Trophoblast cell (in vitro differentiated cells and primary cell): ENCODE measurements around the gene SCLY.

ENCODE experiments used
- DNase-seq, 2 donors: peaks; one replicate each; pipeline ENCODE4 v3.0.0-alpha.2; 2016
- H2AFZ ChIP-seq: 2 replicates; pipeline ENCODE4 v1.6.1; 2013; ENCODE audit warnings: low read length, moderate library complexity, mild to moderate bottlenecking; ENCODE audit not compliant: insufficient read depth, poor library complexity
- H2AK5ac ChIP-seq: 2 replicates; pipeline ENCODE4 v1.6.1; 2013; ENCODE audit warnings: mild to moderate bottlenecking, low read length
- H2BK120ac ChIP-seq: 2 replicates; pipeline ENCODE4 v1.6.1; 2013; ENCODE audit warnings: low read length, mild to moderate bottlenecking, moderate library complexity; ENCODE audit not compliant: insufficient read depth, poor library complexity
- H2BK12ac ChIP-seq: 2 replicates; pipeline ENCODE4 v1.6.1; 2013; ENCODE audit warnings: mild to moderate bottlenecking, low read length, moderate library complexity
- H2BK5ac ChIP-seq: 2 replicates; pipeline ENCODE4 v1.6.1; 2013; ENCODE audit warnings: low read length, low read depth, moderate library complexity, mild to moderate bottlenecking; ENCODE audit not compliant: poor library complexity
- H3K14ac ChIP-seq: 2 replicates; pipeline ENCODE4 v1.6.1; 2013; ENCODE audit warnings: mild to moderate bottlenecking, low read length
- H3K18ac ChIP-seq: 2 replicates; pipeline ENCODE4 v1.6.1; 2013; ENCODE audit warnings: mild to moderate bottlenecking, low read length
- H3K23ac ChIP-seq: 2 replicates; pipeline ENCODE4 v1.6.1; 2013; ENCODE audit warnings: low read length
- H3K27ac ChIP-seq: 2 replicates; pipeline ENCODE4 v1.5.1; 2013; ENCODE audit warnings: low read depth, mild to moderate bottlenecking, inconsistent platforms, low read length, moderate library complexity
- H3K27me3 ChIP-seq: 2 replicates; pipeline ENCODE4 v1.6.1; 2013; ENCODE audit warnings: inconsistent platforms, mild to moderate bottlenecking, low read length, moderate library complexity; ENCODE audit not compliant: insufficient read depth
- H3K36me3 ChIP-seq, 2 experiments: 1 replicate in 1 of 2; 2 replicates in 1 of 2; pipeline ENCODE4 v1.6.1; 2013; ENCODE audit warnings: low read length in 2 of 2, mild to moderate bottlenecking in 2 of 2, moderate library complexity in 1 of 2; ENCODE audit not compliant: insufficient read depth in 2 of 2, control insufficient read depth in 1 of 2
- H3K4ac ChIP-seq: 2 replicates; pipeline ENCODE4 v1.6.1; 2013; ENCODE audit warnings: low read depth, mild to moderate bottlenecking, low read length, moderate library complexity
- H3K4me1 ChIP-seq, 2 experiments: 1 replicate in 1 of 2; 2 replicates in 1 of 2; pipeline ENCODE4 v1.6.1; 2013; ENCODE audit warnings: low read length in 2 of 2, mild to moderate bottlenecking in 2 of 2, moderate library complexity in 1 of 2; ENCODE audit not compliant: insufficient read depth in 2 of 2, control insufficient read depth in 1 of 2
- H3K4me2 ChIP-seq: 2 replicates; pipeline ENCODE4 v1.6.1; 2013; ENCODE audit warnings: inconsistent platforms, mild to moderate bottlenecking, low read length, moderate library complexity
- H3K4me3 ChIP-seq: 2 replicates; pipeline ENCODE4 v1.5.1; 2013; ENCODE audit warnings: mild to moderate bottlenecking, low read depth, low read length, inconsistent platforms
- H3K79me1 ChIP-seq: one replicate; pipeline ENCODE4 v1.6.1; 2013; ENCODE audit warnings: low read length
- H3K79me2 ChIP-seq: 2 replicates; pipeline ENCODE4 v1.6.1; 2013; ENCODE audit warnings: low read length, mild to moderate bottlenecking; ENCODE audit not compliant: control insufficient read depth, insufficient read depth, poor library complexity
- H3K9ac ChIP-seq: 2 replicates; pipeline ENCODE4 v1.6.1; 2013; ENCODE audit warnings: mild to moderate bottlenecking, low read length
- H3K9me3 ChIP-seq: 2 replicates; pipeline ENCODE4 v1.6.1; 2013; ENCODE audit warnings: low read depth, mild to moderate bottlenecking, control low read depth, inconsistent platforms, low read length; ENCODE audit not compliant: insufficient read depth
- H4K12ac ChIP-seq: 2 replicates; pipeline ENCODE4 v1.6.1; 2013; ENCODE audit warnings: low read depth, mild to moderate bottlenecking, low read length, moderate library complexity
- H4K8ac ChIP-seq: 2 replicates; pipeline ENCODE4 v1.6.1; 2013; ENCODE audit warnings: low read depth, mild to moderate bottlenecking, low read length, moderate library complexity
- H4K91ac ChIP-seq: one replicate; pipeline ENCODE4 v1.6.1; 2013; ENCODE audit warnings: low read depth, mild to moderate bottlenecking, low read length, moderate library complexity
- WGBS: extraction: QIAGEN DNeasy Blood & Tissue Kit; methylation state at CpG from one replicate; pipeline ENCODE4 v1.1.7; 2013; ENCODE audit warnings: missing lambda C conversion rate; ENCODE audit not compliant: insufficient read length, insufficient coverage; ENCODE audit errors: extremely low coverage; 5-methylcytosine and 5-hydroxymethylcytosine counted together

Gene SCLY

GRCh38 chr2:238126775-238127164 is 66.0 kb downstream of the SCLY start:
- Histone ChIP-seq H3K9me3 (peaks cover 3% of the 10 kb centered on the region), H3K79me2 (no peaks in the 10 kb centered on the region), H3K4me3 (no peak overlapping the region), H3K4ac (no peak overlapping the region), H4K12ac (no peak overlapping the region), H3K4me2 (no peak overlapping the region), H2BK12ac (no peak overlapping the region), H2AFZ (no peak overlapping the region), H3K18ac (no peak overlapping the region), H2AK5ac (no peak overlapping the region), H3K14ac (no peak overlapping the region), H2BK5ac (no peak overlapping the region), H3K27ac (no peak overlapping the region), H4K91ac (no peak overlapping the region), H3K9ac (no peak overlapping the region), H2BK120ac (no peak overlapping the region), H3K27me3 (no peaks in the 10 kb centered on the region), H3K36me3 (no peaks in the 10 kb centered on the region), H3K4me1 (no peaks in the 10 kb centered on the region), H3K23ac (no peak overlapping the region), H3K79me1 (no peaks in the 10 kb centered on the region), H4K8ac (no peak overlapping the region)
- no CpG with 5 or more reads among the region's 2 CpGs for WGBS
- no peak for DNase-seq

GRCh38 chr2:238127165-238128060 is 66.6 kb downstream of the SCLY start:
- Histone ChIP-seq H3K23ac (no peak overlapping the region), H2BK5ac (no peak overlapping the region), H3K18ac (no peak overlapping the region), H3K4ac (no peak overlapping the region), H3K4me1 (no peaks in the 10 kb centered on the region), H3K4me2 (no peak overlapping the region), H3K79me2 (no peaks in the 10 kb centered on the region), H2AK5ac (no peak overlapping the region), H4K12ac (no peak overlapping the region), H2BK12ac (no peak overlapping the region), H4K8ac (no peak overlapping the region), H2BK120ac (no peak overlapping the region), H3K9ac (no peak overlapping the region), H3K14ac (no peak overlapping the region), H3K36me3 (no peaks in the 10 kb centered on the region), H3K27me3 (no peaks in the 10 kb centered on the region), H3K27ac (no peak overlapping the region), H2AFZ (no peak overlapping the region), H4K91ac (no peak overlapping the region), H3K79me1 (no peaks in the 10 kb centered on the region), H3K4me3 (no peak overlapping the region), H3K9me3 (peaks cover 4% of the 10 kb centered on the region)
- WGBS = no CpG with 5 or more reads among the region's 36 CpGs
- no peak for DNase-seq

DNA sequence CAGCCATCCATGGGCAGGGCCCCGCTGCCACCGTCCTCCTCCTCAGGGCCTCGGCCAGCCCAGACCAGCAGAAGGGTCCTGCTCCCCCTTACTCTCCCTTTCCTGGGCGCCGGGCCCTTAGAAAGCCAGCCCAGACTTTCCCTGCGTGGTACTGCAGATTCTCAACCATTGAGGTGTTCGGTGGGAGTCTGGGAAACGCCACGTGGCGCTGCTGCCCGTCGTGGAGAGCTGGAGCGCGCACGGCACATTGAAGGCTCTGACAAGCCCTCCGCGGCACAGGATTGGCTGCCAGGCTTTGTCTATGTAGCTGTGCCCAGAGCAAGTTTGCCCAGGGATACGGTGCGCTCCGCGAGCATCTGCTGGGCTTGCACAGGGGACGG is 67.2 kb downstream of the SCLY start:
- H2BK5ac ChIP-seq = no peak overlapping the region
- no CpG with 5 or more reads among the region's 22 CpGs for WGBS
- no peak overlapping the region for H4K8ac ChIP-seq
- H3K27ac ChIP-seq = no peak overlapping the region
- H3K9ac ChIP-seq = no peak overlapping the region
- H2AK5ac ChIP-seq = no peak overlapping the region
- no peak overlapping the region for H3K14ac ChIP-seq
- no peak overlapping the region for H3K4me3 ChIP-seq
- peaks cover 4% of the 10 kb centered on the region for H3K9me3 ChIP-seq
- no peaks in the 10 kb centered on the region for H3K79me2 ChIP-seq
- no peaks in the 10 kb centered on the region for H3K4me1 ChIP-seq
- H2BK12ac ChIP-seq = no peak overlapping the region
- H3K79me1 ChIP-seq = no peaks in the 10 kb centered on the region
- H3K23ac ChIP-seq = no peak overlapping the region
- no peak overlapping the region for H2BK120ac ChIP-seq
- H3K27me3 ChIP-seq = no peaks in the 10 kb centered on the region
- no peak overlapping the region for H4K91ac ChIP-seq
- H3K4ac ChIP-seq = no peak overlapping the region
- H3K36me3 ChIP-seq = no peaks in the 10 kb centered on the region
- no peak overlapping the region for H3K4me2 ChIP-seq
- no peak overlapping the region for H4K12ac ChIP-seq
- no peak for DNase-seq
- H3K18ac ChIP-seq = no peak overlapping the region
- H2AFZ ChIP-seq = no peak overlapping the region

DNA sequence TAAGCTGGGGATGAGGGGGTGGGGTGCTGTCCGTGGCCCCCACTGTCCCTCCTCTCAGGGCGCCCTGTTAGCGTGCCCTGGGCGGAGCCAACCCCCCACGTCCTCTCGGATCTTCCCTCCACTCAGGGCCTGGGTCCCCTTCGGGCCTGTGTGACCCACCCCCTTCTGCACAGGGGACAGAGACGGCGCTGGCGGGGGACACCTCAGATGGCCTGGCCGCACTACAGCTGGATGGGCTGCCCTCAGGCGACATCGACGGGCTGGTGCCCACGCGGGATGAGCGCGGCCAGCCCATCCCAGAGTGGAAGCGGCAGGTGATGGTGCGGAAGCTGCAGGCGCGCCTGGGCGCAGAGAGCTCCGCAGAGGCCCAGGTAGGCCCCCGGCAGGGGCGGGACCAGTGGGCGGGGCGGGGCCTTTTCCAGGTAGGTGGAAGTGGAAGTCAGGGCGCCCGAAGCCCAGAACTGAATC is 67.8 kb downstream of the SCLY start:
- Histone ChIP-seq H3K14ac (no peak overlapping the region), H3K4ac (no peak overlapping the region), H3K36me3 (no peaks in the 10 kb centered on the region), H3K27me3 (no peaks in the 10 kb centered on the region), H3K4me2 (no peak overlapping the region), H3K79me2 (no peaks in the 10 kb centered on the region), H3K27ac (no peak overlapping the region), H4K12ac (no peak overlapping the region), H3K9ac (no peak overlapping the region), H3K23ac (no peak overlapping the region), H3K9me3 (peaks cover 4% of the 10 kb centered on the region), H2BK5ac (no peak overlapping the region), H3K18ac (no peak overlapping the region), H4K91ac (no peak overlapping the region), H3K79me1 (no peaks in the 10 kb centered on the region), H3K4me3 (no peak overlapping the region), H4K8ac (no peak overlapping the region), H2BK120ac (no peak overlapping the region), H2BK12ac (no peak overlapping the region), H3K4me1 (no peaks in the 10 kb centered on the region), H2AK5ac (no peak overlapping the region), H2AFZ (no peak overlapping the region)
- WGBS = no CpG with 5 or more reads among the region's 30 CpGs
- no peak for DNase-seq
